Activated CD8-positive, alpha-beta memory T cell treated with anti-CD3 and anti-CD28 coated beads for 36 hours (primary cell): Measurements from ENCODE around the gene ETS1. TPM values are rescaled to one million over a fixed set of nuclear protein-coding genes. Genes with fewer than 3 reads are reported as not detected.

Source experiments
- CTCF ChIA-PET: fragments of 350-600 bp; sonication (Branson Sonifier 250); formaldehyde crosslinking; loops from one replicate; lab custom pipeline; 2021; ENCODE audit warnings: antibody characterized with exemption; lab: Charles Lee
- POLR2A ChIA-PET: fragments of 350-600 bp; sonication (Branson Sonifier 250); formaldehyde crosslinking; loops from one replicate; lab custom pipeline; 2021; ENCODE audit warnings: antibody characterized with exemption; lab: Charles Lee
- total RNA-seq, 2 experiments: library from RNA; stranded (reverse); gene quantifications; one replicate each; pipeline ENCODE4 v1.2.3, GENCODE V29; 2021

Gene ETS1
- total RNA-seq, 2 experiments from 2014 or later: 417 to 420 TPM

GRCh38 chr11:128497061-128497775, 90.1 kb downstream of the ETS1 start:
- POLR2A ChIA-PET: interaction anchor here (0.5 to 6.9 kb wide), 13 partner anchors 11 to 208 kb away, joined by 3 to 64 read pairs (median 4); no protein-coding TSS in a partner anchor
- CTCF ChIA-PET: interaction anchor here (0.6 to 1.5 kb wide), 6 partner anchors 7 to 135 kb away, joined by 3 read pairs; no protein-coding TSS in a partner anchor

DNA sequence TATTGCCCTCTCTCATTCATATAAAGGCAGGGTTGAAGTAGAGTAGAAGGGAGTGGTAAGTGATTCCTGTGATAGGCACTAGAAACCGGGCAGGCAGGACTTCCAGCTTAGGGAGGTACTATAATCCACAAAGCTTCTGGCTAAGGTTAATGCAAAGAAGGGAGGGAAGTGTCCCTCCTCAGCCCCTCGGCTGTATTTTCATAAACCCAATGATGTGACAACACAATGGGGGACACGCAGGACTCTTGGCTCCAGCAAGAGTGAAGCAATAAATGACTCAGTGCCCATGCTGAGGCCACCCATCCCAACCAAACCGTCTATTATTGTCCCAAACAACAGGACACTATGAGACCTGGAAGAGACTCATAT, 90.7 kb downstream of the ETS1 start:
- ChIA-PET POLR2A (interaction anchor here (0.5 to 6.9 kb wide), 8 partner anchors 14 to 207 kb away, joined by 3 to 64 read pairs (median 4); no protein-coding TSS in a partner anchor), CTCF (interaction anchor here (0.8 kb wide), 1 partner anchor 8 kb away, joined by 3 read pairs; no protein-coding TSS in a partner anchor)

GRCh38 chr11:128496249-128496648, 91.1 kb downstream of the ETS1 start:
- POLR2A ChIA-PET: interaction anchor here (0.5 to 6.9 kb wide), 4 partner anchors 14 to 83 kb away, joined by 3 to 64 read pairs (median 4); no protein-coding TSS in a partner anchor
- CTCF ChIA-PET: interaction anchor here (0.8 kb wide), 1 partner anchor 8 kb away, joined by 3 read pairs; no protein-coding TSS in a partner anchor

DNA sequence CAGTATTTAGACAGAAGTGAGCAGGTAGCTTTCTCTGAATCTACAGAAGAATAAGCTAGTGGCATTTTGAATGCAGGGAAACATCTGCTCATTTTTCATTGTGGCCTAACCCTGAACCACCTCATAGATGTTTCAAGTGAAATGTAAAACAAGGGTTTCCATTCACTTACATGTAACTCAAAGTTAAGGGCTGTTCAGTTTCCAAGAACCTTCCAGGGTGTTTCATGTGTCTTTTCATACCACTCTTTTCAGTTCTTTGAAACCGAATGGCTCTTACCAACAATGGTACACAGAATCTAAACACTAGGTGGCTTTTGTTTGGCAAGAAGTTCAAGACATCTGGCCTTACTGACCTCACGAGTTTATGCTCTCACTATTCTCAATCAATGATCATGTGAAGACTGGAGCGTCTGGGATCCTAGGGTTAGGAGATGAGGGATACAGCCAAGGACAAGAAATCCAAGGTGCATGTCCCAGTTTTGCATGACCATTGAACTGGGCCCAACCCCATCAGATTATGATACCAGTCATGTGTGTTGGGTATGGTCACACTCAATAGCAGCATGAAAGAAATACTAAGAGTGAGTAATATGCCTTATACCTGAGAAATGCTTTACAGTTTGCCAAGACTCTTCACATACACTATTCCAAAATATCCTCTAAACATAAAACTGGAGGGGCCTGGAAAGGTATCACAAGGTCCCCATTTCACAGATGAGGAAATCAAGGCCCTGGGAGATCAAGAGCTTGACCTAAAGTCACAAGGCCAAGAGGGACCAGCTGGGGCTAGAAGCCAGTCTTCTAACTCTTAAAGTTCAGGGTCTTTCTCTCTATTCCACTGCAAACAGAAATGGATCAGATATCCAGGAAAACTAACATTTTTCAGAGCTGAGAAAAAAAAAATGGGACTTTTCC, 92.7 kb downstream of the ETS1 start:
- CTCF ChIA-PET: interaction anchor here (1.3 to 2.9 kb wide), 4 partner anchors 17 to 205 kb away, joined by 3 to 12 read pairs (median 4); no protein-coding TSS in a partner anchor
- POLR2A ChIA-PET: interaction anchor here (0.6 to 2.0 kb wide), 5 partner anchors 12 to 391 kb away, joined by 3 to 11 read pairs (median 3); no protein-coding TSS in a partner anchor

GRCh38 chr11:128493570-128493965, 93.8 kb downstream of the ETS1 start:
- POLR2A ChIA-PET: interaction anchor here (1.1 to 2.0 kb wide), 3 partner anchors 11 to 32 kb away, joined by 3 to 19 read pairs (median 11); no protein-coding TSS in a partner anchor
- CTCF ChIA-PET: interaction anchor here (1.3 to 2.9 kb wide), 5 partner anchors 18 to 204 kb away, joined by 3 to 12 read pairs (median 6); no protein-coding TSS in a partner anchor

DNA sequence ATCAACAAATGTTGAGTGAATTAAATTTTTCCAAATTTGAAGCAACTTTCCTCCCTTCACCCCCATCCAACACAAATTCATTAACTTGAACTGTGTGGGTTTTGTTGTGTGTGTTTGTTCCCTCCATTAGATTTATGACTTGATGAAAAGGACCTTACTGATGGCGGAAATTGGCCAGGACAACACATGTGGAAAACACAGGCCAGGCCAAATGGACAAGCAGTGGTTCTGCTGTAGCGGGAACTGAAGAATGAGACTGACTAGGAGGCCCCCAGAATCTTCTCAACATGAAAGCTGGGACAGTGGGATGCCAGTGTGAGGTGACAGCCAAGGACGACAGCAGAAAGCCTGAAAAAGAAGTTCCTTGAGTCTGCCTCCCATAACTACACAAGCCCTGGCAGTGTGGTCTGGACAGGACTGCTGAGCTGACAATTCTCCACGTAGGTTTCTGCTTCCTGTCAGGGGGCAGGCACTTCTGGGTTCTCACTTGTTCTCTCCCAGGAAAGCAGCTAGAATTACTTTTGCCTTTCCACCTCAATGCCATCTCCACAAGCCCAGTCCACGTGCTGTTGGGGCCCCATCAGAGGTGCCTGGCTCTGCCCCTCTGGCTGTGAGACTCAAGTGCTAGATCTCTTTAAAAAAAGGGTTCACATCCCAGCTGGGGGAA, 94.3 kb downstream of the ETS1 start:
- ChIA-PET CTCF (interaction anchor here (0.8 to 2.9 kb wide), 6 partner anchors 11 to 203 kb away, joined by 3 to 12 read pairs (median 5); no protein-coding TSS in a partner anchor), POLR2A (interaction anchor here (0.6 to 1.2 kb wide), 4 partner anchors 16 to 320 kb away, joined by 3 to 19 read pairs (median 3); no protein-coding TSS in a partner anchor)

- ChIA-PET CTCF (interaction anchor here (0.8 to 2.9 kb wide), 5 partner anchors 11 to 203 kb away, joined by 3 to 12 read pairs (median 4); no protein-coding TSS in a partner anchor), POLR2A (interaction anchor here (0.6 to 1.2 kb wide), 8 partner anchors 16 to 320 kb away, joined by 3 to 19 read pairs (median 4); no protein-coding TSS in a partner anchor)
Observed at GRCh38 chr11:128492461-128492860, 94.9 kb downstream of the ETS1 start.

GRCh38 chr11:128491195-128491936, 96.0 kb downstream of the ETS1 start:
- ChIA-PET CTCF (interaction anchor here (0.7 to 1.2 kb wide), 3 partner anchors 15 to 139 kb away, joined by 3 to 4 read pairs (median 4); no protein-coding TSS in a partner anchor), POLR2A (interaction anchor here (0.8 to 1.1 kb wide), 5 partner anchors 17 to 201 kb away, joined by 3 to 6 read pairs (median 4); no protein-coding TSS in a partner anchor)

GRCh38 chr11:128490092-128490491, 97.3 kb downstream of the ETS1 start:
- CTCF ChIA-PET: interaction anchor here (1.2 to 1.7 kb wide), 7 partner anchors 10 to 341 kb away, joined by 3 to 4 read pairs (median 3); no protein-coding TSS in a partner anchor
- POLR2A ChIA-PET: interaction anchor here (0.6 to 1.1 kb wide), 4 partner anchors 15 to 200 kb away, joined by 3 to 5 read pairs (median 3); no protein-coding TSS in a partner anchor

GRCh38 chr11:128488471-128488870, 98.9 kb downstream of the ETS1 start:
- POLR2A ChIA-PET: interaction anchor here (1.5 kb wide), 1 partner anchor 16 kb away, joined by 5 read pairs; no protein-coding TSS in a partner anchor
- CTCF ChIA-PET: interaction anchor here (1.2 to 1.4 kb wide), 3 partner anchors 12 to 24 kb away, joined by 3 to 4 read pairs (median 3); no protein-coding TSS in a partner anchor

- CTCF ChIA-PET: interaction anchor here (0.6 to 1.4 kb wide), 4 partner anchors 11 to 199 kb away, joined by 3 to 4 read pairs (median 4); no protein-coding TSS in a partner anchor
- POLR2A ChIA-PET: interaction anchor here (1.5 kb wide), 1 partner anchor 16 kb away, joined by 5 read pairs; no protein-coding TSS in a partner anchor
Observed at GRCh38 chr11:128487978-128488377, 99.4 kb downstream of the ETS1 start.

DNA sequence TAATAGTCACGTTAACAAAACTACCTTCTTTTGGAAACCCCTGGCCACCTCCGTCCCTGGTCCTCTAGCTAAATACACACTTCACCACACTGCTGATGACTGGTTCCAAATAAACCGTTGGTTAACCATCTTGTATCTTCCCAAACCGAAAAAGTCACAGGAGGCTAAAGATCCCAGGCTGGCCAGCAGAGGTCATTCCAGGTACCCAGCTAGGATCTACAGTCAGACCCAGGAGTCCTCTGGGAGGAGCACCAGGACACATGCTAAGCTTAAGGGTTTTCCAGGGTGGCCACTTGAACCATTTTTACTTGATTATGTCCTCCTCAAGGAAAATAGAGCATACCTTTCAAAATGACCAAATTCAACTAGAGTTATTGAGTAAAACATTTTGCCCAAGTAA, 103.2 kb downstream of the ETS1 start:
- ChIA-PET POLR2A (interaction anchor here (0.8 to 2.7 kb wide), 3 partner anchors 10 to 144 kb away, joined by 3 to 11 read pairs (median 5); no protein-coding TSS in a partner anchor), CTCF (interaction anchor here (0.8 to 3.0 kb wide), 5 partner anchors 12 to 194 kb away, joined by 3 to 7 read pairs (median 3); no protein-coding TSS in a partner anchor)

- ChIA-PET POLR2A (interaction anchor here (0.8 to 2.7 kb wide), 8 partner anchors 10 to 147 kb away, joined by 3 to 12 read pairs (median 6); no protein-coding TSS in a partner anchor), CTCF (interaction anchor here (0.6 to 3.0 kb wide), 9 partner anchors 9 to 147 kb away, joined by 3 to 7 read pairs (median 4); no protein-coding TSS in a partner anchor)
Observed at GRCh38 chr11:128483211-128483788, 104.1 kb downstream of the ETS1 start.

DNA sequence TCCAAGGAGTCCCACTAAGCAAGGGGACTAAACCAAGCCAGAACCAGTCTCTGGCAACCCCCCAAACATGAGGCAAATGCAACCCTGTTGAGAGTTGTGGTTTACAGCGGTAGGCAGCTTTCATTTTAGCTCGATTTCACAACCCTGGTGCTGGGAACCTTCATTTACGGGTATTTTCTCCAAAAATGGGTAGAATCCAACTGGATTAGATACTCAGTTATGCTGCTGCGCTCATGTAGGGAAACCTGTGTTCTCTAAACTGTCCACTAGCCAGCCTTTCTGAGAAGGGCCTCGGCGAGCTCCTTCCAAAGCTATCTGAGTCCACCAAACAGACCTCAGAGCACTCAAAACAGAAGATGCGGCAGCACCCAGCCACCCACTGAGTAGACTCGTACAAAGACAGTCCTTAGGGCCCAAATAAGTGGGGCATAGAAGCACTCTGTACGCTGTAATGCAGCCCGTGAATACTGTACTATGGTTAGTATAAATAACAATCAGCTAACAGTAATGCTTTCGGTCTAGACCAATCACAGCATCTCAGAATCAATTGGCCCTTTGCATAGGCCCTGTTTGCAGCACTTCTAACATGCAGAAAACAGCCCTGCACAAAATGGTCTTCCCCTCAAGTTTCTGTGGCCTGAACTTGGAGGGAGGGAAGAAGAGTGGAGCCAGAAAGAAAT, 104.7 kb downstream of the ETS1 start:
- ChIA-PET CTCF (interaction anchor here (0.6 to 3.0 kb wide), 9 partner anchors 9 to 86 kb away, joined by 3 to 7 read pairs (median 4); no protein-coding TSS in a partner anchor), POLR2A (interaction anchor here (0.7 to 2.7 kb wide), 14 partner anchors 10 to 194 kb away, joined by 3 to 12 read pairs (median 4); no protein-coding TSS in a partner anchor)

GRCh38 chr11:128482092-128482491, 105.3 kb downstream of the ETS1 start:
- ChIA-PET POLR2A (interaction anchor here (0.6 to 2.7 kb wide), 15 partner anchors 9 to 294 kb away, joined by 3 to 12 read pairs (median 4); no protein-coding TSS in a partner anchor), CTCF (interaction anchor here (0.8 to 3.0 kb wide), 7 partner anchors 10 to 39 kb away, joined by 3 to 7 read pairs (median 4); no protein-coding TSS in a partner anchor)
